Forelimb muscle (tissue), 1 donor: Measurements from ENCODE around the gene ZWILCH. TPM values are rescaled to one million over a fixed set of nuclear protein-coding genes. Genes with fewer than 3 reads are reported as not detected.
"Not testable (repeated sequence)": the region's sequence is repeated elsewhere in the genome, so short reads cannot be mapped to it uniquely, and the experiment has no call there.

Experiments used
- DNase-seq: peaks from one replicate; pipeline ENCODE4 v3.0.0-alpha.2; 2013; ENCODE audit warnings: low read depth
- polyA plus RNA-seq: library from polyadenylated mRNA; unstranded; fragments of 120-200 nt; gene quantifications from one replicate; pipeline ENCODE4 v1.2.1, GENCODE V29; 2013; ENCODE audit not compliant: insufficient read length

ZWILCH gene
- polyA plus RNA-seq, 1 donor = 13.4 TPM

GRCh38 chr15:66580643-66581042 is 75.5 kb downstream of the ZWILCH start:
- no peak for DNase-seq

GRCh38 chr15:66581972-66582537 is 76.9 kb downstream of the ZWILCH start:
- DNase-seq = no peak

DNA sequence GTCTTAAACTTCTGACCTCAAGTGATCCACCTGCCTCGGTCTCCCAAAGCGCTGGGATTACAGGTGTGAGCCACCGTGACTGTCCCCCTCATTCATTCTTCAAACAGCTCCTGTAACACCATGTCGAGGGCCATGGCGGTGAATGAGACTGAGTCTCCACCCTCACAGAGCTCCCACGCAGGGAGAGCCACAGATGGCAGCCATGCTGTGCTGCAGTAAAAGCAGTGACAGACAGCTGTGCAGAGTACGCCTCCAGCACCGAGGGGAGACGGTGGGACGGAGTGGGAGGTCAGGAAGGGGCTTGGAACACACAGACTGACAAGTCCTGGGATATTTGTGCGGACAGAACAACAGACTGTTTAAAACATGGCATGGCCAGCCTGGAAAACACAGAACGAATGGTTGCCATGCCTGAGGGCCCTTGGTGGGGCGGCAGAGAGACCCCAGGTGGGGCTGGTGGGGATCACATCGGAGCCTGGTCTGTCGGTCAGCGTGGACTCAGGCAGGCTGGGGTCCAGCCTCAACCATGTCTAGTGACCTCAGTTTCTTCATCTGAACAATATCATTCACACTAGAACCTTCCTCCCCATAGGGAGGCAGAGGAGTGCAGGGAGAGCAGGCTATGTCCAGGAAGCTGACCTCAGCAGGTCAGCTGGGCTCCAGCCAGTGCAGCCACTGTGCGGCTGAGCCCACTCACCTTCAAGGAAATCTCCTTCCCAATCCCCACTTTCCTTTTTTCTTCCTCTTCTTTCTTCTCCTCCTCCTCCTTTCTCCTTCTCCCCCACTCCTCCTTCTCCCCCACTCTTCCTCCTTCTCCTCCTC is 81.2 kb downstream of the ZWILCH start:
- DNase-seq = no peak

DNA sequence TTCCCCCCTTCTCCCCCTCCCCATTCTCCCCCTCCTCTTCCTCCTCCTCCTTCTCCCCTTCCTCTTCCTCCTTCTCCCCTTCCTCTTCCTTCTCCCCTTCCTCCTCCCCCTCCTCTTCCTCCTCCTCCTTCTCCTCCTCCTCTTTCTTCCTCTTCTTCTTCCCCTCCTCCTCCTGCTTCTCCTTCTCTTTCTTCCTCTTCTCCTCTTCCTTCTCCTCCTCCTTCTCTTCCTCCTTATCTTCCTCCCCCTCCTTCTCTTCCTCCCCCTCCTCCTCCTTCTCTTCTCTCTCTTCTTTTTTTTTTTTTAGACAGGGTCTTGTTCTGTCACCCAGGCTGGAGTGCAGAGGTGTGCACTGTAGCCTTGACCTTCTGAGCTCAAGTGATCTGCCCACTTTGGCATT is 81.9 kb downstream of the ZWILCH start:
- DNase-seq = no peak

- DNase-seq = no peak
Measured at GRCh38 chr15:66587749-66588148, 82.6 kb downstream of the ZWILCH start.

DNA sequence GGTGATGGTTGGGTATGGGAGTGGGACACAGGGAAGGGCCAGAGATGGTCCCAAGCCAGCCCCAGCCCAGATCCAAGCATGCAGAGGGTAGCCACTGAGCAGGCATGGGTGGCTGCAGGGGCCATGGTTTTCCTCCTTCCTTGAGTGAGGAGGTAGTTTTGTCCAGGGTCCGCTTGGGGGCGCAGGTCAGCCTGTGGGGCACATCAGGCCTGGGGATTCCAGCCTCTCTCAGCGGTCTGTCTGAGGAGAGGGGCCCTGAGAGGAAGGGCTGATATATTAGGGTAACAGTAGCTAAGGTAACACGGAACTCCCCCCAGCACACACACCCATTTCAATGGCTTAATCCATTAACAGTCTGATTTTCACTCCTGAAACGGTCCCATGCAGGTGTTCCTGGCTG is 83.4 kb downstream of the ZWILCH start:
- no peak for DNase-seq

DNA sequence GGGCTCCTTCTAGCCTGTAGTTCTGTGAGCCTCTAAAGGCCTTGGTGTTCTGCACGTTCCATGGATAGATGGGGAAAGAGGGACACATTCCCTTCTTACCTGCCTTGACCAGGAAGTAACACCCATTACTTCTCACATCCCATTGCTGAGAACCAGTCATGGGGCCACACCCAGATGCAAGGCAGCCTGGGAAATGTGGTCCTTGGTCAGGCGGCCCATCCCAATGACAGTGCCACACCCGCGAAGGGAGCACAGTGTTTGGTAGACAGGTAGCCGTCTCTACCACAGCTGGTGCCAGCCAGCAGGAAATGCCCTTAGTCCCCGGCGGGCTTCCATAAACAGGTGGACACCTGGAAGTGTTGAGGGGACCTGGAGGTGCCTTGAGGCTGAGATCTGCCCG is 83.8 kb downstream of the ZWILCH start:
- DNase-seq = no peak

GRCh38 chr15:66589429-66589828 is 84.3 kb downstream of the ZWILCH start:
- not testable (repeated sequence) for DNase-seq

DNA sequence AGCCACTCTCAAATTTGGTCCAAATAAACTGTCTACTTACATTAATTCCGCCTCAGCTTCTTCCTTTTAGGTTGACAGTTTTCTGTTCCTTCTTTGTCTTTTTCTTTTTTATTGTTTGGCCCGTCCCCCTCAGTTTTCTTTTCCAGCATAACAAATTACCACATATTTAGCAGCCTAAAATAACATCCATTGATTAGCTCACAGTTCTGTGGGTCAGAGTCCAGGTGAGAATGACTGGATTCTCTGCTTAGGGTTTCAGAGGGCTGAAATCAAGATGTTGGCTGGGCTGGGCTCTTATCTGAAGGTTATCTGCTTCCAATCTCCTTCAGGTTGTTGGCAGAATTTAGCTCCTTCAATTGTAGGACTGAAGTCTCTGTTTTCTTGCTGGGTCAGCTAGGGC is 85.3 kb downstream of the ZWILCH start:
- no peak for DNase-seq

DNA sequence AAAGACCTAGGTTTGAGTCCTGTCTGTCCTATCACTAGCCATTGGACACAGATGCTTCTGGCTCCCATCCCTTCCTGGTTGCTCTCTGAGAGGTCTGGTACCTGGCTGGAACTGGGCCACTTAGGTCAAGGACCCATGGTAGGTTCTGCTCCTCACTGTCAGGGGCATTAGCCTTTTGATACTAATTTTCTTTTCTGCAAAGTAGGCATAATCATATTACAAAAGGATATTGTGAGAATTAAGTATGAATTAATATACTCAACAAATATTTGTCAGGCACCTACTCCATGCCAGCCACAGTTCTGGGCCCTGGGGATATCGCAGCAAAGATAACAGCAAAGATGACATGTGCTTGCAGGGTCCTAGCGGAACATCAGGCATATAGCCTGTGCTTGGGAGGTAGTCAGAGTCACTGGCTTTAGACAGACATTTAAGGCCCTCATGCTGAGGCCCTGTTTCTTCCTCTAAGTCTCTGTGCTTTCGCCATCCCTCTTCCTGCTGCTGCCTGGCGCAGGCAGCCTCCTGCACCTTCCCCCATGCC is 86.3 kb downstream of the ZWILCH start:
- no peak for DNase-seq

DNA sequence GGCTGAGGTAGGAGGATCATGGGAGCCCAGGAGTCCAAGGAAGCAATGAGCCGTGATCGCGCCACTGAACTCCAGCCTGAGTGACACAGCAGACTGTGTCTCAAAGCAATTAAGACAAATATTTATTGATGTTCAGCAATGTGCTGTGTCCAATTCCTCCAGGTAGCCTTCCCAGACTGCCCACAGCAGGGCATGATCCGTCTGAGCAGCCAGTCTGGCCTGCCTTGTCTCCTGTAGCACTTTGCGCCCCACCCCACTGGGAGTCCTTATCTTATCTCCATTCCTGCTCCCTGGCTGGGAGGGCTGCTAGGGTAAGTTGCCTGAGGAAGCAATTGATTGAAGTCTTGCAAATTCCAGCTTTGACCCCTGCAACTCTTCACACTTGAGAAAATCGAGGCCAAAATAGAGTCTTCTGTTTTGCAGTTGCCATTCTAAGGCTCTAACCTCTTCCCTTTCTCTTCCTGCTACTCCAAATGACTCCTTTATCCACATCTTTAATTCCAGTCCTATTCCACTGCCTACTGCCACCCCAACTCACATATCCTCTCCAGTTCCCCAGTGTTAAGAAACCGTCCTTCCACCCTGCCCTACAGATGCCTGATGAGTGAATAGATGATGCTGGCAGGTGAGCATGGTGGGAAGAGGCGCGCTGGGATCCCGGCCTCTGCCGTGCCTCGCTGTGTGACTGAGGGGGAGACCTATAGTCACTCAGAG is 87.5 kb downstream of the ZWILCH start:
- DNase-seq = no peak

- no peak for DNase-seq
Measured at GRCh38 chr15:66593219-66593780, 88.2 kb downstream of the ZWILCH start.

- no peak for DNase-seq
Measured at GRCh38 chr15:66594344-66594743, 89.2 kb downstream of the ZWILCH start.

DNA sequence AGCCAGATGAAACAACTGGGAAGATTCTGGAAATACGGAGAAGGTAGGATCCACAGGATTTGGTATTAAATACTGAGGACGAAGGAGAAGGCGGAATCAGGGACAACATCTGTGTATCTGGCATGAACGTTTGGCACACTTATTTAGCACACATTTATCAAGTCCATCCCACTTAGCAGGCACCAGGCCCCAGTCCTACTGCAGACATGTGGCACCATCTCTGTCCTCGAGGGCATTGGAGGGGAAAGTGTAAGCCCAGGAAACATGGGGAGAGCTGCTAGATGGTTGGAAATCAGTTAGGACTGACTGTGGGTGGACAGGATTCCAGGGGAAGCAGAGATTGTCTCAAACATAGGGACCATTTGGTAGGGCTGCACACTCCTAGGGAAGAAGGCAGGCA is 89.7 kb downstream of the ZWILCH start:
- DNase-seq = no peak

GRCh38 chr15:66595332-66595731 is 90.2 kb downstream of the ZWILCH start:
- no peak for DNase-seq

- DNase-seq = no peak
Measured at GRCh38 chr15:66595931-66596545, 90.9 kb downstream of the ZWILCH start.

- no peak for DNase-seq
Measured at GRCh38 chr15:66598095-66598815, 93.1 kb downstream of the ZWILCH start.
